ENCODE data around the gene SCN3A. TPM values are rescaled to one million over a fixed set of nuclear protein-coding genes. Genes with fewer than 3 reads are reported as not detected.
A peak's percentile ranks its signal among the peaks of the same experiment; 100 is the strongest.

The SCN3A gene
- total and polyA plus RNA-seq, 2 of the 13 experiments (the other 11 are each of a cell fraction or from before 2014, with no cell fraction given) = not detected

DNA sequence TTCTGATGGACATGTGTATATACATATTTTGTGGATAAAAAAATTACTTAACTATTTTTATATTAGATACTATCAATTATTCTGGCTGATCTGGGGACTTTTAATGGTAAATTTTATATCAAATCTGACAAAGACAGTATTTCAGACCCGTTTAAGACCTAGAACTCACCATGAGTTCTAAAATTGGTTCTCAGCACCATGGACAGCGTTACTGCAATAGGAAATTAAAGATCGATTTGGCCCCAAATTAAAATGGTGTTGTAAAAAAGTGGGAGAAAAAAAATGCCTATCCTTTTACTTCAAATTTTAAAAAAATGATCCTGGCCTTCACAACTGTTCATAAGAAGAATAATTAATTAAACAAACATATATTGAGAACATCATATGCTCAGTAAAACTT, 34.4 kb upstream of the SCN3A start (continued):
- TF ChIP-seq ZNF644 (CRISPR knock-in tag; IDR thresholded peaks at IDR 0.05; ENCODE audit: low read depth) (no peak), ZNF780A (CRISPR knock-in tag; IDR thresholded peaks at IDR 0.05) (no peak), EED (CRISPR knock-in tag; IDR thresholded peaks at IDR 0.05) (no peak), ZNF562 (CRISPR knock-in tag; IDR thresholded peaks at IDR 0.05; ENCODE audit: borderline replicate concordance) (no peak), NFYB (CRISPR knock-in tag; IDR thresholded peaks at IDR 0.05) (no peak), KLF12 (CRISPR knock-in tag; IDR thresholded peaks at IDR 0.05; ENCODE audit: borderline replicate concordance) (no peak), ZFP36L1 (CRISPR knock-in tag; IDR thresholded peaks at IDR 0.05) (no peak), ADNP (CRISPR knock-in tag; IDR thresholded peaks at IDR 0.05) (no peak), MTA1 (CRISPR knock-in tag; IDR thresholded peaks at IDR 0.05; ENCODE audit: borderline replicate concordance) (no peak), TRIM24 (CRISPR knock-in tag; IDR thresholded peaks at IDR 0.05) (no peak), ZNF331 (CRISPR knock-in tag; IDR thresholded peaks at IDR 0.05) (0 out of 2 replicates have a peak, but pooled peaks have one; percentile 32), ZNF558 (CRISPR knock-in tag; IDR thresholded peaks at IDR 0.05; ENCODE audit: borderline replicate concordance) (no peak), KDM6A (CRISPR knock-in tag; IDR thresholded peaks at IDR 0.05; ENCODE audit: low read depth) (no peak), RXRB (CRISPR knock-in tag; IDR thresholded peaks at IDR 0.05; ENCODE audit: borderline replicate concordance) (0 out of 2 replicates have a peak, but pooled peaks have one; percentile 13), RFXAP (CRISPR knock-in tag; IDR thresholded peaks at IDR 0.05; ENCODE audit: borderline replicate concordance) (no peak), ZNF20 (CRISPR knock-in tag; IDR thresholded peaks at IDR 0.05) (no peak), ZNF552 (CRISPR knock-in tag; IDR thresholded peaks at IDR 0.05; ENCODE audit: borderline replicate concordance) (no peak), ZNF652 (CRISPR knock-in tag; IDR thresholded peaks at IDR 0.05; ENCODE audit: borderline replicate concordance, low read depth) (no peak)
- TF ChIP-seq, protein P1, sequence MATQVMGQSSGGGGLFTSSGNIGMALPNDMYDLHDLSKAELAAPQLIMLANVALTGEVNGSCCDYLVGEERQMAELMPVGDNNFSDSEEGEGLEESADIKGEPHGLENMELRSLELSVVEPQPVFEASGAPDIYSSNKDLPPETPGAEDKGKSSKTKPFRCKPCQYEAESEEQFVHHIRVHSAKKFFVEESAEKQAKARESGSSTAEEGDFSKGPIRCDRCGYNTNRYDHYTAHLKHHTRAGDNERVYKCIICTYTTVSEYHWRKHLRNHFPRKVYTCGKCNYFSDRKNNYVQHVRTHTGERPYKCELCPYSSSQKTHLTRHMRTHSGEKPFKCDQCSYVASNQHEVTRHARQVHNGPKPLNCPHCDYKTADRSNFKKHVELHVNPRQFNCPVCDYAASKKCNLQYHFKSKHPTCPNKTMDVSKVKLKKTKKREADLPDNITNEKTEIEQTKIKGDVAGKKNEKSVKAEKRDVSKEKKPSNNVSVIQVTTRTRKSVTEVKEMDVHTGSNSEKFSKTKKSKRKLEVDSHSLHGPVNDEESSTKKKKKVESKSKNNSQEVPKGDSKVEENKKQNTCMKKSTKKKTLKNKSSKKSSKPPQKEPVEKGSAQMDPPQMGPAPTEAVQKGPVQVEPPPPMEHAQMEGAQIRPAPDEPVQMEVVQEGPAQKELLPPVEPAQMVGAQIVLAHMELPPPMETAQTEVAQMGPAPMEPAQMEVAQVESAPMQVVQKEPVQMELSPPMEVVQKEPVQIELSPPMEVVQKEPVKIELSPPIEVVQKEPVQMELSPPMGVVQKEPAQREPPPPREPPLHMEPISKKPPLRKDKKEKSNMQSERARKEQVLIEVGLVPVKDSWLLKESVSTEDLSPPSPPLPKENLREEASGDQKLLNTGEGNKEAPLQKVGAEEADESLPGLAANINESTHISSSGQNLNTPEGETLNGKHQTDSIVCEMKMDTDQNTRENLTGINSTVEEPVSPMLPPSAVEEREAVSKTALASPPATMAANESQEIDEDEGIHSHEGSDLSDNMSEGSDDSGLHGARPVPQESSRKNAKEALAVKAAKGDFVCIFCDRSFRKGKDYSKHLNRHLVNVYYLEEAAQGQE (IDR thresholded peaks at IDR 0.05; ENCODE audit: borderline replicate concordance in 1 of 2, low read depth in 1 of 2, low read length in 2 of 2) = peak; percentile 59 to 98
- TF ChIP-seq, protein P2, sequence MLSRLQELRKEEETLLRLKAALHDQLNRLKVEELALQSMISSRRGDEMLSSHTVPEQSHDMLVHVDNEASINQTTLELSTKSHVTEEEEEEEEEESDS (CRISPR knock-in tag; IDR thresholded peaks at IDR 0.05; ENCODE audit: borderline replicate concordance) = no peak
- TF ChIP-seq, protein P3, sequence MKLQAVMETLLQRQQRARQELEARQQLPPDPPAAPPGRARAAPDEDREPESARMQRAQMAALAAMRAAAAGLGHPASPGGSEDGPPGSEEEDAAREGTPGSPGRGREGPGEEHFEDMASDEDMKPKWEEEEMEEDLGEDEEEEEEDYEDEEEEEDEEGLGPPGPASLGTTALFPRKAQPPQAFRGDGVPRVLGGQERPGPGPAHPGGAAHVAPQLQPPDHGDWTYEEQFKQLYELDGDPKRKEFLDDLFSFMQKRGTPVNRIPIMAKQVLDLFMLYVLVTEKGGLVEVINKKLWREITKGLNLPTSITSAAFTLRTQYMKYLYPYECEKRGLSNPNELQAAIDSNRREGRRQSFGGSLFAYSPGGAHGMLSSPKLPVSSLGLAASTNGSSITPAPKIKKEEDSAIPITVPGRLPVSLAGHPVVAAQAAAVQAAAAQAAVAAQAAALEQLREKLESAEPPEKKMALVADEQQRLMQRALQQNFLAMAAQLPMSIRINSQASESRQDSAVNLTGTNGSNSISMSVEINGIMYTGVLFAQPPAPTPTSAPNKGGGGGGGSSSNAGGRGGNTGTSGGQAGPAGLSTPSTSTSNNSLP (IDR thresholded peaks at IDR 0.05; ENCODE audit: low read depth, low read length) = peak; percentile 96
- TF ChIP-seq, protein P4, sequence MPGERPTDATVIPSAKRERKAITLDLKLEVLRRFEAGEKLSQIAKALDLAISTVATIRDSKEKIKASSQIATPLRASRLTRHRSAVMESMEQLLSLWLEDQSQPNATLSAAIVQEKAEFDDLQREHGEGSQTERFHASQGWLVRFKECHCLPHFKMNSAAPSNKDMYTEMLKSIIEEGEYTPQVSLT (CRISPR knock-in tag; IDR thresholded peaks at IDR 0.05; ENCODE audit: borderline replicate concordance, low read depth) = no peak
- TF ChIP-seq, protein P5, sequence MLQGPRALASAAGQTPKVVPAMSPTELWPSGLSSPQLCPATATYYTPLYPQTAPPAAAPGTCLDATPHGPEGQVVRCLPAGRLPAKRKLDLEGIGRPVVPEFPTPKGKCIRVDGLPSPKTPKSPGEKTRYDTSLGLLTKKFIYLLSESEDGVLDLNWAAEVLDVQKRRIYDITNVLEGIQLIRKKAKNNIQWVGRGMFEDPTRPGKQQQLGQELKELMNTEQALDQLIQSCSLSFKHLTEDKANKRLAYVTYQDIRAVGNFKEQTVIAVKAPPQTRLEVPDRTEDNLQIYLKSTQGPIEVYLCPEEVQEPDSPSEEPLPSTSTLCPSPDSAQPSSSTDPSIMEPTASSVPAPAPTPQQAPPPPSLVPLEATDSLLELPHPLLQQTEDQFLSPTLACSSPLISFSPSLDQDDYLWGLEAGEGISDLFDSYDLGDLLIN (CRISPR knock-in tag; IDR thresholded peaks at IDR 0.05; ENCODE audit: borderline replicate concordance) = no peak

Measured in HepG2 (cell line).